Upper lobe of left lung (tissue), 4 donors: ENCODE results near the gene NUP42.

Source experiments
- EP300 ChIP-seq, 4 donors: sonication (generic); formaldehyde crosslinking; IDR thresholded peaks; one replicate each; pipeline ENCODE4 v1.5.1; 2017; ENCODE audit warnings: antibody characterized with exemption in 4 of 4, control low read depth in 2 of 4
- POLR2AphosphoS5 ChIP-seq, 2 donors: sonication (generic); formaldehyde crosslinking; IDR thresholded peaks; one replicate each; pipeline ENCODE4 v1.5.1; 2017; ENCODE audit warnings: antibody characterized with exemption in 2 of 2
- TF ChIP-seq, protein P1 (sequence below), 6 experiments: fragments of 450-650 bp in 4 of 6; fragments of 200-600 bp in 2 of 6; sonication (generic) in 2 of 6; IDR thresholded peaks; one replicate each; pipeline ENCODE4 v1.5.1; 2016 to 2019; ENCODE audit warnings: antibody characterized with exemption in 6 of 6

DNA sequence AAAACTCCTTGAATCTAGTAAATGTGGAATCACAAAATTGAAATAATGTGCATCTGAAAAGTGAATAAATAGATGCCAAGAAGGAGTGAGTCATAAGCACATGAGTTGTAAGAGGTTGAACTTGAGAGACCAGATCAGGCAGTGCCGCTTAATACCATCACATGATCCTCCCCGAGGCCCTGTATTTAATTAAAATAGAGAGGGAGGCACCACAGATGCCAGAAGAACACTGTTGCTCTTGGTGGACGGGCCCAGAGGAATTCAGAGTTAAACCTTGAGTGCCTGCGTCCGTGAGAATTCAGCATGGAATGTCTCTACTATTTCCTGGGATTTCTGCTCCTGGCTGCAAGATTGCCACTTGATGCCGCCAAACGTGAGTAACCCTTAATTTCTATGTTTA lies 64.7 kb downstream of the NUP42 start, which contains the start of gene GPNMB:
- TF ChIP-seq, protein P1, sequence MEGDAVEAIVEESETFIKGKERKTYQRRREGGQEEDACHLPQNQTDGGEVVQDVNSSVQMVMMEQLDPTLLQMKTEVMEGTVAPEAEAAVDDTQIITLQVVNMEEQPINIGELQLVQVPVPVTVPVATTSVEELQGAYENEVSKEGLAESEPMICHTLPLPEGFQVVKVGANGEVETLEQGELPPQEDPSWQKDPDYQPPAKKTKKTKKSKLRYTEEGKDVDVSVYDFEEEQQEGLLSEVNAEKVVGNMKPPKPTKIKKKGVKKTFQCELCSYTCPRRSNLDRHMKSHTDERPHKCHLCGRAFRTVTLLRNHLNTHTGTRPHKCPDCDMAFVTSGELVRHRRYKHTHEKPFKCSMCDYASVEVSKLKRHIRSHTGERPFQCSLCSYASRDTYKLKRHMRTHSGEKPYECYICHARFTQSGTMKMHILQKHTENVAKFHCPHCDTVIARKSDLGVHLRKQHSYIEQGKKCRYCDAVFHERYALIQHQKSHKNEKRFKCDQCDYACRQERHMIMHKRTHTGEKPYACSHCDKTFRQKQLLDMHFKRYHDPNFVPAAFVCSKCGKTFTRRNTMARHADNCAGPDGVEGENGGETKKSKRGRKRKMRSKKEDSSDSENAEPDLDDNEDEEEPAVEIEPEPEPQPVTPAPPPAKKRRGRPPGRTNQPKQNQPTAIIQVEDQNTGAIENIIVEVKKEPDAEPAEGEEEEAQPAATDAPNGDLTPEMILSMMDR (IDR thresholded peaks at IDR 0.05): no peak
- no peak for TF ChIP-seq EP300 (IDR thresholded peaks at IDR 0.05)
- TF ChIP-seq POLR2AphosphoS5 (IDR thresholded peaks at IDR 0.05): no peak
